Putamen (tissue), 1 donor: ENCODE measurements around the gene SUGT1.

Experiments used
- DNase-seq: peaks from one replicate; pipeline ENCODE4 v3.0.0-alpha.2; 2016; ENCODE audit warnings: low spot score

Gene SUGT1

GRCh38 chr13:52737965-52738364, 85.3 kb downstream of the SUGT1 start:
- no peak for DNase-seq

GRCh38 chr13:52738719-52739467, 86.3 kb downstream of the SUGT1 start:
- DNase-seq, result peak; percentile 63

GRCh38 chr13:52739468-52740071, 86.9 kb downstream of the SUGT1 start, which contains the start of gene CNMD:
Gene CNMD (minus strand): TSS chr13:52739820. CDS start chr13:52739701, 119 bp downstream.
- no peak for DNase-seq

- DNase-seq, result no peak
These were observed 90.9 kb downstream of the SUGT1 start for GRCh38 chr13:52743569-52743968.

GRCh38 chr13:52743988-52744387, 91.4 kb downstream of the SUGT1 start:
- DNase-seq, result no peak

GRCh38 chr13:52744842-52745375, 92.3 kb downstream of the SUGT1 start:
- no peak for DNase-seq

GRCh38 chr13:52746141-52746540, 93.5 kb downstream of the SUGT1 start:
- no peak for DNase-seq

GRCh38 chr13:52749419-52749818, 96.8 kb downstream of the SUGT1 start:
- no peak for DNase-seq
